GM21381 (cell line): ENCODE measurements around the gene MSH4.
"Not testable (repeated sequence)": the region's sequence is repeated elsewhere in the genome, so short reads cannot be mapped to it uniquely, and the experiment has no call there.

Experiments used
- ATAC-seq: cut with Tn5 transposase; IDR thresholded peaks from one replicate; pipeline ENCODE4 v1.9.1; 2021; ENCODE audit warnings: mild to moderate bottlenecking, moderate library complexity; ENCODE audit not compliant: unreplicated experiment

MSH4 gene

DNA sequence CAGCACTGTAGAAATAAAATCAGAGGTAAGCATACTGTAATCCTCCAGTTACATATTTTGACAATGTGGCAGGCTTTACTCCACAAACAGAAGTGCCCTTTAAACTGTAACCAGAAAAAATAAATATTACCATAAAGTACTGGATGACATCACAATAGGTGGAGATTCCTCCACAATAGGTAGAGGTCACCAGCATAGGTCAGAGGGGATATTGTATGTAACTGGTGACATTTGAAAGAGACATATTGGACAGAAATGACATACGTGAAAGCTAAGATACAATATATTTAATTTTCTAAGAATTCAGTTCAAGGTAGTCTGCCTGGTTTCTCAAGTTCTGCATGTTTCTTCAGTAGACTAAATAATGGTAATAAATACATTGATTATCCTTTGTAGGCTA lies 135.6 kb downstream of the MSH4 start, which contains the start of gene ASB17:
TSS of gene ASB17 (minus strand) at position 101 of the 400 bp plus-strand sequence. CDS start 113 bp downstream, outside the sequence.
- ATAC-seq: no peak

DNA sequence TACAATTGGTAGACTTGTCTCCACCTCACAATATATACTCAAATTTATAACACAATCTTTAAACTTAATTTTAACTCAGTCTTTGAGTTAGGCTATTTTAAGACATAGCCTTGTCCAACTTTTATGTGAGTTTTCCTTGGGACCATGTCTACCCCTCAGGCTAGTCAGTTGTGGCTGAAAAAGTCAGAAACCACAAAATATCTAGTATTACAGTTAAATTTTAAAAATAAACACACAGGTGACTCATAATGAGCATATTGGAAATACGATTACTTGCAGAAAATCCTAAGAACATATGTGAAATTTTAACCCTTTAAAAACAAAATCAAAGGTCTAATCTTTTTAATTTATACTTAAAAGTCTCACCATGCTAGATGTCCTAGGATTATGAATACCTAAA lies 140.4 kb downstream of the MSH4 start:
- ATAC-seq: no peak

DNA sequence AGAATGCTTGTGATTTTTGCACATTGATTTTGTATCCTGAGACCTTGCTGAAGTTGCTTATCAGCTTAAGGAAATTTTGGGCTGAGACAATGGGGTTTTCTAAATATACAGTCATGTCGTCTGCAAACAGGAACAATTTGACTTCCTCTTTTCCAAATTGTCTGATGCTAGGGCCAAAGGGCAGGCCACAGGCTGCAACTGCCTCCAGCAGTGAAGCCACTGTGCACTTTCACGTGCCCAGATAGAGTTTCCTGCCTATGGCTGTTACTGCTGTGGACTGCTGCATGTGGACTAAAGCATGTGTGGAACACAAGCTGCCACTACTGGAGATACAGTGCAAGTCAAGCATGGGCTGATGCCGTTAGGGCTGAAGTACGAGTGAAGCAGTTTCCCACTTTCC lies 146.4 kb downstream of the MSH4 start:
- not testable (repeated sequence) for ATAC-seq

DNA sequence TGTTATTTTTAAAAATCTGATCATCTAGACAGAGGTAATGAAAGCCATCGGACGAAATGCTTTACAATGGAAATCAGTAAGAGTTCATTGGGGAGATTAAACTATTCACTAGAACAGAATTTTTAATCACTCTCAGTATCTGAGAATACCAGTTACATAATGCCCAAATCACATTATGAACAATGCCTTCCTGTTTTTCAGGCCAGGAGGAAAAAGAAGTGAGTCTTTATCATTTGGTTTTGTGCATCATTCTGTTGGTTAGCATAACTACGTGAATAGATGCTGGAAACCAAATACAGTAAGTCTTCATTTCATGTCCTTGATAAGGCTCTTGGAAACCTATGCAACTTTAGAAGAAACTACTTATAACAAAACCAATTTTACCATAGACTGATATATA lies 153.5 kb downstream of the MSH4 start:
- ATAC-seq: no peak

DNA sequence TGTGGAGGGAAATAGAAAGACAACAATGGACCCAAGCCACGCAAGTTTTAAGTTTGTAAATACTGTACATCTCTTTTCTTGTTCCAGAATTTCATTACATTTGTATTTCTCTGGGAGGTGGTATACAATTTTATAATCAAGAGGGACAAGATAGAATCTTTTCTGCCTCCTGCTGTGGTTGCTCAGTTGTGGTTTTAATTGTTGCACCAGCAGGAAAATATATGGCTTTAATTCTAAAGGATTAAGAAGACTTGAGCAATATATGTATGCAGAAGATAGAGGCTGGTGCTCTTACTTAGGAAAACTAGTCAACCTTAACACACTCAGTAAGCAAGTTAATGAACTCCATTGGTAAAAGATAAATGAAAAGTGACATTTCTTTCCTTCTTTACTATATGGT lies 155.3 kb downstream of the MSH4 start:
- ATAC-seq: no peak

DNA sequence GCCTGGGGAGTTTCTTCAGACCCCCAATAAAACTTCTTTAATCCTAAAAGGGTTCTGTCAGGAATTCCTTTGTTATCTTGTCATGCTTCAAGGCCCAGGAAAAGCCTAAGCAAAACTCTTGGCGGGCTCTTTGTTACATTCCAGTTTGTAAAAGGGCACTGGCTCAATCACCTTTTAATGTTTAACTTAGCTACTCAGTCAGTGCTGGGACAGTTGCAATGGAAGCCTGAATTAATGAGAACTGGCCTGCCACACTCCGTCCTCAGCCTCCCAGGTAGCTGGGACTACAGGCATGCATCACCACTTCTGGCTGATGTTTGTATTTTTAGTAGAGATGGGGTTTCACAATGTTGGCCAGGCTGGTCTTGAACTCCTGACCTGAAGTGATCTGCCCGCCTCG lies 156.8 kb downstream of the MSH4 start:
- no peak for ATAC-seq

DNA sequence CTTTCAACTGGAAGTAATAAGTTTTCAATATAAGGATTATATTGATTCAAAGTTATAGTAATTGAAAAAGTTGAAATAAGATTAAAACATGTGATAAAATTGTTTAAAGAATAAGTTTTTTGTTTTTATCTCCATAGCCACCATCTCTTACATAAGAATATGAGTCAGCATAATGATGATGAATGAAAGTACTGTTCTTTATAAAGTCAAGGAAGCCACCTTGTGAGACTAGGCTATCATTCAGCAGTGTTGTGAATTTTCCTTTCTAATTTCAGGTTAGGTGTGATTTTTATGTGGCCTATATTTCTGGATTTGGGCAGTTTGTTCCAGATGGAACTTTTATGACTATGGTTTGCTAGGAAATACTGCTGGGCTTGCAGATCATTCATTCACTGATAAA lies 157.9 kb downstream of the MSH4 start:
- ATAC-seq: no peak
